Activated CD8-positive, alpha-beta T cell treated with anti-CD3 and anti-CD28 coated beads, Interleukin-2, amount 10 ng/mL, durations not matched to agents 7 days and 5 days (primary cell): ENCODE data around the gene GGNBP2. TPM values are rescaled to one million over a fixed set of nuclear protein-coding genes. Genes with fewer than 3 reads are reported as not detected.

Source experiments
- ATAC-seq: fragments of 150-1000 bp; cut with Tn5 transposase; one replicate; pipeline ENCODE4 v1.10.0; 2021; ENCODE audit warnings: moderate library complexity
- CTCF ChIA-PET: fragments of 350-600 bp; sonication (Branson Sonifier 250); formaldehyde crosslinking; loops from one replicate; lab custom pipeline; 2021; ENCODE audit warnings: antibody characterized with exemption; lab: Charles Lee
- POLR2A ChIA-PET: fragments of 350-600 bp; sonication (Branson Sonifier 250); formaldehyde crosslinking; loops from one replicate; lab custom pipeline; 2021; ENCODE audit warnings: antibody characterized with exemption; lab: Charles Lee
- DNase-seq: peaks from one replicate; pipeline ENCODE4 v3.0.0-alpha.2; 2020
- H3K27ac Mint-ChIP-seq: one replicate; pipeline ENCODE4 v1.8.0; 2021; ENCODE audit warnings: mild to moderate bottlenecking, mixed read lengths
- H3K27me3 Mint-ChIP-seq: one replicate; pipeline ENCODE4 v1.8.0; 2021; ENCODE audit warnings: low read depth, mixed read lengths
- H3K36me3 Mint-ChIP-seq: one replicate; pipeline ENCODE4 v1.8.0; 2021; ENCODE audit warnings: low read depth, mixed read lengths
- H3K4me1 Mint-ChIP-seq: one replicate; pipeline ENCODE4 v1.8.0; 2021; ENCODE audit warnings: low read depth, mixed read lengths
- H3K4me3 Mint-ChIP-seq: one replicate; pipeline ENCODE4 v1.8.0; 2021; ENCODE audit warnings: mild to moderate bottlenecking, mixed read lengths
- H3K9me3 Mint-ChIP-seq: one replicate; pipeline ENCODE4 v1.8.0; 2022; ENCODE audit warnings: mixed read lengths; ENCODE audit not compliant: insufficient read depth
- total RNA-seq, 2 experiments: library from RNA; stranded (reverse); gene quantifications; one replicate each; pipeline ENCODE4 v1.2.3, GENCODE V29; 2021

The GGNBP2 gene
- 100 to 1,000 TPM; 112 to 122 TPM for total RNA-seq

- CTCF ChIA-PET: interaction anchor here (3.9 kb wide), 1 partner anchor 10 kb away, joined by 35 read pairs; the partner anchor contains the start of genes MYO19 and PIGW
- ATAC-seq: peak; percentile 69
- peaks cover 31% of the 10 kb centered on the region for H3K4me1 Mint-ChIP-seq
Measured at GRCh38 chr17:36544307-36545076, at the start of gene GGNBP2. TSS of gene GGNBP2 (plus strand) at chr17:36544919. CDS start at chr17:36545725, 806 bp downstream.

GRCh38 chr17:36495076-36495578 is 49.6 kb upstream of the GGNBP2 start:
- Mint-ChIP-seq H3K4me3 (no peak overlapping the region), H3K9me3 (no peaks in the 10 kb centered on the region), H3K4me1 (peaks cover 7% of the 10 kb centered on the region), H3K36me3 (peaks cover 55% of the 10 kb centered on the region), H3K27me3 (no peaks in the 10 kb centered on the region), H3K27ac (no peak overlapping the region)
- ATAC-seq (no peak), DNase-seq (no peak)
- ChIA-PET POLR2A (interaction anchor here (0.9 kb wide), 1 partner anchor 13 kb away, joined by 3 read pairs; no protein-coding TSS in a partner anchor), CTCF (interaction anchor here (1.3 to 2.0 kb wide), 2 partner anchors 12 to 39 kb away, joined by 6 to 10 read pairs; partner anchors contain the start of genes MYO19 and PIGW)

More at GRCh38 chr17:36544307-36545076, at the start of gene GGNBP2:
- H3K4me3 Mint-ChIP-seq: peak within 1 kb of the TSS; percentile 93
- H3K9me3 Mint-ChIP-seq: no peaks in the 10 kb centered on the region
- peak within 1 kb of the TSS; percentile 98 for H3K27ac Mint-ChIP-seq
- peaks cover 47% of the 10 kb centered on the region for H3K36me3 Mint-ChIP-seq
- no peaks in the 10 kb centered on the region for H3K27me3 Mint-ChIP-seq
- peak; percentile 94 for DNase-seq
- POLR2A ChIA-PET: interaction anchor here (0.6 to 4.7 kb wide), 6 partner anchors 9 to 1061 kb away, joined by 3 to 84 read pairs (median 4); partner anchors contain the start of genes MRM1, MYO19, PIGW and ZNHIT3

GRCh38 chr17:36496018-36496789 is 48.5 kb upstream of the GGNBP2 start:
- H3K27ac Mint-ChIP-seq: no peak overlapping the region
- H3K4me3 Mint-ChIP-seq: no peak overlapping the region
- peaks cover 4% of the 10 kb centered on the region for H3K4me1 Mint-ChIP-seq
- peaks cover 56% of the 10 kb centered on the region for H3K36me3 Mint-ChIP-seq
- H3K27me3 Mint-ChIP-seq: no peaks in the 10 kb centered on the region
- no peak for DNase-seq
- ChIA-PET POLR2A (interaction anchor here (0.6 to 0.9 kb wide), 2 partner anchors 12 to 1112 kb away, joined by 3 read pairs; no protein-coding TSS in a partner anchor), CTCF (no interaction called here)
- no peaks in the 10 kb centered on the region for H3K9me3 Mint-ChIP-seq
- no peak for ATAC-seq

GRCh38 chr17:36498155-36498554 is 46.6 kb upstream of the GGNBP2 start:
- DNase-seq: no peak
- Mint-ChIP-seq H3K4me1 (no peaks in the 10 kb centered on the region), H3K36me3 (peaks cover 52% of the 10 kb centered on the region), H3K4me3 (no peak overlapping the region), H3K27me3 (no peaks in the 10 kb centered on the region), H3K27ac (no peak overlapping the region), H3K9me3 (no peaks in the 10 kb centered on the region)
- ChIA-PET POLR2A (no interaction called here), CTCF (no interaction called here)
- no peak for ATAC-seq

- H3K4me3 Mint-ChIP-seq: no peak overlapping the region
- H3K36me3 Mint-ChIP-seq: peaks cover 56% of the 10 kb centered on the region
- POLR2A ChIA-PET: no interaction called here
- DNase-seq (no peak), ATAC-seq (no peak)
- no peaks in the 10 kb centered on the region for H3K27me3 Mint-ChIP-seq
- no peaks in the 10 kb centered on the region for H3K4me1 Mint-ChIP-seq
- no peaks in the 10 kb centered on the region for H3K9me3 Mint-ChIP-seq
- CTCF ChIA-PET: no interaction called here
- H3K27ac Mint-ChIP-seq: no peak overlapping the region
Measured at GRCh38 chr17:36498560-36499300, 46.0 kb upstream of the GGNBP2 start.

- ChIA-PET POLR2A (interaction anchor here (0.6 kb wide), 1 partner anchor 35 kb away, joined by 3 read pairs; no protein-coding TSS in a partner anchor), CTCF (interaction anchor here (1.3 kb wide), 1 partner anchor 34 kb away, joined by 4 read pairs; the partner anchor contains the start of genes MYO19 and PIGW)
- Mint-ChIP-seq H3K27me3 (no peaks in the 10 kb centered on the region), H3K27ac (no peak overlapping the region), H3K4me1 (no peaks in the 10 kb centered on the region), H3K4me3 (no peak overlapping the region), H3K36me3 (peaks cover 57% of the 10 kb centered on the region), H3K9me3 (no peaks in the 10 kb centered on the region)
- ATAC-seq (no peak), DNase-seq (no peak)
Measured at GRCh38 chr17:36500745-36501225, 43.9 kb upstream of the GGNBP2 start.

GRCh38 chr17:36501351-36501750 is 43.4 kb upstream of the GGNBP2 start:
- Mint-ChIP-seq H3K27ac (no peak overlapping the region), H3K27me3 (no peaks in the 10 kb centered on the region), H3K36me3 (peaks cover 57% of the 10 kb centered on the region), H3K9me3 (no peaks in the 10 kb centered on the region), H3K4me3 (no peak overlapping the region), H3K4me1 (no peaks in the 10 kb centered on the region)
- no peak for DNase-seq
- ChIA-PET CTCF (no interaction called here), POLR2A (no interaction called here)
- ATAC-seq: no peak

GRCh38 chr17:36501963-36502362 is 42.8 kb upstream of the GGNBP2 start:
- Mint-ChIP-seq H3K27ac (no peak overlapping the region), H3K4me1 (no peaks in the 10 kb centered on the region), H3K36me3 (peaks cover 58% of the 10 kb centered on the region), H3K9me3 (no peaks in the 10 kb centered on the region), H3K27me3 (no peaks in the 10 kb centered on the region), H3K4me3 (no peak overlapping the region)
- ATAC-seq (no peak), DNase-seq (no peak)
- ChIA-PET CTCF (no interaction called here), POLR2A (no interaction called here)

GRCh38 chr17:36503456-36504155 is 41.1 kb upstream of the GGNBP2 start:
- no peak for ATAC-seq
- Mint-ChIP-seq H3K4me1 (no peaks in the 10 kb centered on the region), H3K9me3 (no peaks in the 10 kb centered on the region), H3K36me3 (peaks cover 55% of the 10 kb centered on the region), H3K27me3 (no peaks in the 10 kb centered on the region), H3K4me3 (no peak overlapping the region), H3K27ac (no peak overlapping the region)
- ChIA-PET POLR2A (no interaction called here), CTCF (no interaction called here)
- DNase-seq: no peak

- no peak overlapping the region for H3K4me3 Mint-ChIP-seq
- H3K36me3 Mint-ChIP-seq: peaks cover 55% of the 10 kb centered on the region
- H3K27ac Mint-ChIP-seq: no peak overlapping the region
- H3K27me3 Mint-ChIP-seq: no peaks in the 10 kb centered on the region
- CTCF ChIA-PET: no interaction called here
- no peaks in the 10 kb centered on the region for H3K4me1 Mint-ChIP-seq
- no peak for ATAC-seq
- POLR2A ChIA-PET: no interaction called here
- no peak for DNase-seq
- H3K9me3 Mint-ChIP-seq: no peaks in the 10 kb centered on the region
Measured at GRCh38 chr17:36504156-36504545, 40.6 kb upstream of the GGNBP2 start.
